ENCODE measurements around the gene ADAMTSL1. TPM values are rescaled to one million over a fixed set of nuclear protein-coding genes. Genes with fewer than 3 reads are reported as not detected.

The ADAMTSL1 gene
- total and polyA plus RNA-seq, 2 of the 8 experiments (the other 6 are each of a cell fraction or from before 2014, with no cell fraction given) = 0.84 to 1.1 TPM

DNA sequence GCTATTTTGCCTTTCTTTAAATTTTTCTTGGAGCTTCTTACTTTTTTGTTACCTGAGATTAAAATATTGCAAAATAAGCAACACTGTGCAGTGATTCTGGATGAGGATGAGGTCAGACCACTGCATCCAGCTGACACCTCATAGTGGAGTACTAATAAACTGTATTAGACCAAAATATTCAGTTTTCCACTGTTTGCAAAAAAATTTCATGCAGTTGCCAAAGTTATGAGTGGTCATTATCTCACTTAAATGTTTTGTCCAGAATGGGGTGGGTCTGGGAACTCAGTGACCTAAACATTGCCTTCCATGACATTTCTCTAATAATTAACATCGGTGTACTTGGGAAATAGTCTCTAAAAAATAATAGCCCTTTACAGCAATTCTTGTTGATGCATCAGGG, 143.8 kb downstream of the ADAMTSL1 start:
- ChIA-PET CTCF (ENCODE audit: partially characterized antibody) (no interaction called here), POLR2A (ENCODE audit: partially characterized antibody) (no interaction called here)
- 85% methylated on average over 1 of the region's 1 CpG; no CpG with 5 or more reads in 1 of the 2 experiments for WGBS, 2 experiments (ENCODE audit: extremely low coverage in 1 of 2, insufficient coverage in 1 of 2, insufficient read length in 1 of 2, insufficient replicate concordance in 2 of 2, low coverage in 1 of 2, low lambda C conversion rate in 2 of 2, missing lambda C conversion rate in 1 of 2)
- Histone ChIP-seq H3K4ac (replicated peaks; ENCODE audit: insufficient read length, low read depth, low read length) (no peak overlapping the region), H3K27ac (ENCODE audit: low read depth, low read length) (no peak overlapping the region), H3K4me1 (replicated peaks in 1 of 4; ENCODE audit: control insufficient read depth in 3 of 4, insufficient read depth in 4 of 4, low read length in 3 of 4) (no peaks in the 10 kb centered on the region), H3K9ac (replicated peaks in 1 of 4; ENCODE audit: extremely low read depth in 1 of 4, low read depth in 3 of 4, low read length in 3 of 4) (no peak overlapping the region), H2AFZ (ENCODE audit: low read length) (no peak overlapping the region), H3K4me3 (ENCODE audit: extremely low read depth in 1 of 4, insufficient read depth in 2 of 4, low read depth in 3 of 4, low read length in 4 of 4) (no peak overlapping the region), H3K4me2 (ENCODE audit: insufficient read depth in 1 of 2, low read depth in 2 of 2, low read length in 2 of 2) (no peak overlapping the region), H2BK15ac (ENCODE audit: low read length) (no peak overlapping the region), H3K36me3 (ENCODE audit: control insufficient read depth in 2 of 4, insufficient read depth in 4 of 4, low read length in 3 of 4) (no peaks in the 10 kb centered on the region), H3K79me2 (ENCODE audit: control insufficient read depth in 1 of 2, insufficient read depth in 2 of 2, low read length in 2 of 2) (no peaks in the 10 kb centered on the region), H2BK5ac (ENCODE audit: low read depth, low read length) (no peak overlapping the region), H3K79me1 (ENCODE audit: low read depth, low read length) (no peaks in the 10 kb centered on the region), H2BK20ac (ENCODE audit: low read length) (no peak overlapping the region), H3K23ac (ENCODE audit: insufficient read length) (no peak overlapping the region), H3K27me3 (replicated peaks in 1 of 4; ENCODE audit: control insufficient read depth in 3 of 4, extremely low read depth in 1 of 4, insufficient read depth in 3 of 4, low read length in 3 of 4) (no peaks in the 10 kb centered on the region), H3K23me2 (ENCODE audit: low read depth, low read length) (no peaks in the 10 kb centered on the region), H3K9me3 (ENCODE audit: insufficient read depth in 2 of 2, low read depth in 1 of 2, low read length in 1 of 2) (no peaks in the 10 kb centered on the region), H4K91ac (replicated peaks; ENCODE audit: insufficient read length, low read length) (no peak overlapping the region), H3K18ac (ENCODE audit: extremely low read depth, low read length) (no peak overlapping the region), H4K20me1 (replicated peaks in 1 of 2; ENCODE audit: control insufficient read depth in 1 of 2, insufficient read depth in 2 of 2, low read length in 2 of 2) (no peaks in the 10 kb centered on the region), H3K56ac (replicated peaks; ENCODE audit: insufficient read length, low read depth, low read length) (no peak overlapping the region), H4K8ac (ENCODE audit: extremely low read depth, insufficient read depth, low read length) (no peak overlapping the region), H2BK120ac (replicated peaks; ENCODE audit: low read depth, low read length) (no peak overlapping the region), H2AK5ac (ENCODE audit: low read depth, low read length) (no peak overlapping the region), H3K14ac (ENCODE audit: insufficient read length) (no peak overlapping the region), H2BK12ac (ENCODE audit: low read depth, low read length) (no peak overlapping the region), H4K5ac (ENCODE audit: insufficient read length, low read depth, low read length) (no peak overlapping the region)
- FAIRE-seq = no peak
- no peak for TF ChIP-seq BCL11A (IDR thresholded peaks at IDR 0.05; ENCODE audit: low read depth in 2 of 2, low read length in 2 of 2)
- no peak for TF ChIP-seq CTBP2 (IDR thresholded peaks at IDR 0.05; ENCODE audit: borderline replicate concordance, insufficient read depth, insufficient read length, low read length)
- no peak for TF ChIP-seq RBBP5 (IDR thresholded peaks at IDR 0.05; ENCODE audit: borderline replicate concordance, low read depth, low read length)
- TF ChIP-seq RAD21 (IDR thresholded peaks at IDR 0.05 in 1 of 2, conservative IDR thresholded peaks at IDR 0.05 in 1 of 2; ENCODE audit: low read depth in 2 of 2, low read length in 2 of 2) = no peak
- no peak for TF ChIP-seq ZNF274 (IDR thresholded peaks at IDR 0.05; ENCODE audit: borderline replicate concordance, extremely low read depth, low read length)
- TF ChIP-seq TAF7 (optimal IDR thresholded peaks at IDR 0.05; ENCODE audit: borderline replicate concordance, low read depth, low read length) = no peak
- TF ChIP-seq SIX5 (IDR thresholded peaks at IDR 0.05; ENCODE audit: low read depth, low read length) = no peak
- TF ChIP-seq, protein P1, sequence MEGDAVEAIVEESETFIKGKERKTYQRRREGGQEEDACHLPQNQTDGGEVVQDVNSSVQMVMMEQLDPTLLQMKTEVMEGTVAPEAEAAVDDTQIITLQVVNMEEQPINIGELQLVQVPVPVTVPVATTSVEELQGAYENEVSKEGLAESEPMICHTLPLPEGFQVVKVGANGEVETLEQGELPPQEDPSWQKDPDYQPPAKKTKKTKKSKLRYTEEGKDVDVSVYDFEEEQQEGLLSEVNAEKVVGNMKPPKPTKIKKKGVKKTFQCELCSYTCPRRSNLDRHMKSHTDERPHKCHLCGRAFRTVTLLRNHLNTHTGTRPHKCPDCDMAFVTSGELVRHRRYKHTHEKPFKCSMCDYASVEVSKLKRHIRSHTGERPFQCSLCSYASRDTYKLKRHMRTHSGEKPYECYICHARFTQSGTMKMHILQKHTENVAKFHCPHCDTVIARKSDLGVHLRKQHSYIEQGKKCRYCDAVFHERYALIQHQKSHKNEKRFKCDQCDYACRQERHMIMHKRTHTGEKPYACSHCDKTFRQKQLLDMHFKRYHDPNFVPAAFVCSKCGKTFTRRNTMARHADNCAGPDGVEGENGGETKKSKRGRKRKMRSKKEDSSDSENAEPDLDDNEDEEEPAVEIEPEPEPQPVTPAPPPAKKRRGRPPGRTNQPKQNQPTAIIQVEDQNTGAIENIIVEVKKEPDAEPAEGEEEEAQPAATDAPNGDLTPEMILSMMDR (IDR thresholded peaks at IDR 0.05; ENCODE audit: control extremely low read depth in 1 of 3, insufficient read depth in 1 of 3, low read depth in 1 of 3, low read length in 3 of 3) = no peak
- no peak for DNase-seq (ENCODE audit: low read depth in 1 of 2, low spot score in 2 of 2)

All from H1 (cell line).